BE2C (cell line): ENCODE results near the gene GRIK4.
A peak's percentile ranks its signal among the peaks of the same experiment; 100 is the strongest.

ENCODE experiments used
- DNase-seq: peaks from one replicate; pipeline ENCODE4 v3.0.0-alpha.2; 2020
- H3K27me3 ChIP-seq: fragments of 250-450 bp; sonication (Bioruptor Pico); 2 replicates; pipeline ENCODE4 v1.5.1; 2020; ENCODE audit warnings: mild to moderate bottlenecking
- H3K36me3 ChIP-seq: fragments of 250-450 bp; sonication (Bioruptor Pico); 2 replicates; pipeline ENCODE4 v1.5.1; 2020; ENCODE audit warnings: mild to moderate bottlenecking
- H3K4me1 ChIP-seq: fragments of 250-450 bp; sonication (Bioruptor Pico); 2 replicates; pipeline ENCODE4 v1.5.1; 2020
- H3K4me3 ChIP-seq: 2 replicates; pipeline ENCODE4 v1.5.1; 2011; ENCODE audit warnings: low read depth, low read length
- H3K9me3 ChIP-seq: fragments of 250-450 bp; sonication (Bioruptor Pico); 2 replicates; pipeline ENCODE4 v1.5.1; 2020
- TF ChIP-seq, protein P1 (sequence below): IDR thresholded peaks from 2 replicates; pipeline ENCODE4 v1.5.1; 2012; ENCODE audit warnings: mild to moderate bottlenecking, low read depth, low read length

The GRIK4 gene

DNA sequence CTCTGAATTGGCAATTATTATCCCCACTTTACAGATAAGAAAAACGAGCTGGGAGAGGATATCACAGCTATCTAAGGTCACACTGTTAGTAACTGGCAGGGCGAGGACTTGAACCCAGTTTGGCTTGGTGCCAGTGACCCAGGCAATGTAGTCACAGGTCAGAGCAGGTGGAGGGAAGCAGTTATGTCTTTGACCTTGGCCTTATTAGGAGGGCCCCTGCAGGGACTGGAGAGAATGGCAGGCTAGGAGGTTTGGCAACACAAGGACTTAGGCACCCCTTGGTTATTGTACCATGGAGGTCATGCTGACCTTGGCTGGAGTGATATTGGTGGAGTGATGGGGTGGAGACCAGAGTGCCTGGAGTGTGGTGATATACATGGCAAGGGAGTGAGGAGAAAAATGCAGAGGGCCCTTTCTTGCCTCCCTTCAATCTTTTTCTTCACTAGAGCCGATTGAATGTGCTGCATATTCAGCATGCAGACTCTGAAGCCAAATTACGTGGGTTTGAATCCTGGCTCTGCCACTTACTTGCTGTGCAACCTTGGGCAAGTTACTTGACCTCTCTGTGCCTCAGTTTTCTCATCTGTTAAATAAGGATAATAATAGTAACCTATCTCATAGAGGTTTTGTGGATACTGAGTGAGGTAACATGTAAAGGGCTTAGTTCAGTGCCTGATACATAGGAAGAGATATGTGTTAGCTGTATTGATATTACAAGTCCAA lies 419.7 kb downstream of the GRIK4 start:
- no peak for DNase-seq
- no peaks in the 10 kb centered on the region for H3K9me3 ChIP-seq
- H3K27me3 ChIP-seq: no peaks in the 10 kb centered on the region
- 0 out of 2 replicates have a peak, but pooled peaks cover 4% of the 10 kb centered on the region for H3K4me1 ChIP-seq
- H3K36me3 ChIP-seq: no peaks in the 10 kb centered on the region
- H3K4me3 ChIP-seq: no peak overlapping the region
- TF ChIP-seq, protein P1, sequence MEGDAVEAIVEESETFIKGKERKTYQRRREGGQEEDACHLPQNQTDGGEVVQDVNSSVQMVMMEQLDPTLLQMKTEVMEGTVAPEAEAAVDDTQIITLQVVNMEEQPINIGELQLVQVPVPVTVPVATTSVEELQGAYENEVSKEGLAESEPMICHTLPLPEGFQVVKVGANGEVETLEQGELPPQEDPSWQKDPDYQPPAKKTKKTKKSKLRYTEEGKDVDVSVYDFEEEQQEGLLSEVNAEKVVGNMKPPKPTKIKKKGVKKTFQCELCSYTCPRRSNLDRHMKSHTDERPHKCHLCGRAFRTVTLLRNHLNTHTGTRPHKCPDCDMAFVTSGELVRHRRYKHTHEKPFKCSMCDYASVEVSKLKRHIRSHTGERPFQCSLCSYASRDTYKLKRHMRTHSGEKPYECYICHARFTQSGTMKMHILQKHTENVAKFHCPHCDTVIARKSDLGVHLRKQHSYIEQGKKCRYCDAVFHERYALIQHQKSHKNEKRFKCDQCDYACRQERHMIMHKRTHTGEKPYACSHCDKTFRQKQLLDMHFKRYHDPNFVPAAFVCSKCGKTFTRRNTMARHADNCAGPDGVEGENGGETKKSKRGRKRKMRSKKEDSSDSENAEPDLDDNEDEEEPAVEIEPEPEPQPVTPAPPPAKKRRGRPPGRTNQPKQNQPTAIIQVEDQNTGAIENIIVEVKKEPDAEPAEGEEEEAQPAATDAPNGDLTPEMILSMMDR: peak; percentile 13; the same call in 1 of the 2 replicates

DNA sequence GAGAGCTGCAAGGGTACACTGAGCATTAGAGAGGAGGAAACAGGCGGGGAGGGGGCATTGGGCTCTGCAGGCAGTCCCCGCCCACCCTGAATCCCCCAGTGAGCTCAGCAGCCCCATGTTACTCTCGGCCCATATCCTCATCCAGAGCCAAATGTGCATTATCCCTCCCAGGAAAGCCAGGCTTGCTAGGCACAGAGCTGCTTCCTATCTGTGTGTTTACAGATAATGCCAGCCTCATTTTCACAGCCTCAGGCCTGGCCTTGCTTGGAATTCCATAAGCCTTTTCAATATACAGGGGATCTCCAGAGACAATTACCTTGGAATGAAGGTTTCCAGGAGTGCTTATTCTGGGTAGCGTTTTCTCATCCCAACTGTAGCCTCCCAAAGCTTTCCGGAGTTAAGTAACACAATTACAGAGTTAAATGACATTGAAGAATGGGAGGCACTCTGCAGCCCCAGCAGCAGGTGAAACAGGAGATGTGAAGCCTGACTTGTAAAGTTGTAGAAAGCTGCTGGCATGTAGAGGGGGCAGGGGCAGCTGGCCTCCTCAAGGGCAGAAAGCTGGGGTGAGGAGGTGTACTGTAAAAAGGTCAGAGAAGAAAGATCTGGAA lies 420.9 kb downstream of the GRIK4 start:
- H3K4me3 ChIP-seq: no peak overlapping the region
- H3K27me3 ChIP-seq: no peaks in the 10 kb centered on the region
- peak; percentile 65 for DNase-seq
- no peaks in the 10 kb centered on the region for H3K9me3 ChIP-seq
- H3K36me3 ChIP-seq: no peaks in the 10 kb centered on the region
- TF ChIP-seq, protein P1: no peak
- H3K4me1 ChIP-seq: 0 out of 2 replicates have a peak, but pooled peaks cover 4% of the 10 kb centered on the region

DNA sequence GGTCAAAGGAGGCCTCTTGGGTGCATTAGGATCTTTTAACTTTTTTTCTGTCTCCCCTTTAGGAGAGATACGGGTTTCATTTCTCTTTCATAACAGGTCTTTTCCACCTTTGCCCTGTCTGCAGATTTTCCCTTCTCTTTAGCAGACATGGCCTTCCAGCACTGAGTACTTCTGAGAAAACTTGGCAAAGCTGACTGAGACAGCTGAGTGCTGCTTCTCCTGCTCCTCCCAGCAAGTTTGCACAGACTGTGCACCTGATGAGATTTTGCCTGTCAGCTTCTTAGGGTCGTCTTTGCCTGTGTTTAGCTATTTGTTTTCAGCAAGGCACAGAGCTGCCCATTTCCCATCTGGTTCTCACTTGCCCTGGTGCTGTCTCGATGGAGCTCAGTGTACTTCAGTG lies 424.8 kb downstream of the GRIK4 start:
- 0 out of 2 replicates have a peak, but pooled peaks cover 4% of the 10 kb centered on the region for H3K4me1 ChIP-seq
- no peaks in the 10 kb centered on the region for H3K9me3 ChIP-seq
- H3K36me3 ChIP-seq: no peaks in the 10 kb centered on the region
- no peak for DNase-seq
- no peak overlapping the region for H3K4me3 ChIP-seq
- H3K27me3 ChIP-seq: no peaks in the 10 kb centered on the region
- TF ChIP-seq, protein P1: no peak

- Histone ChIP-seq H3K36me3 (no peaks in the 10 kb centered on the region), H3K9me3 (no peaks in the 10 kb centered on the region), H3K27me3 (no peaks in the 10 kb centered on the region), H3K4me3 (no peak overlapping the region), H3K4me1 (0 out of 2 replicates have a peak, but pooled peaks cover 2% of the 10 kb centered on the region)
- no peak for DNase-seq
- TF ChIP-seq, protein P1: no peak
Measured at GRCh38 chr11:120937501-120937900, 426.0 kb downstream of the GRIK4 start.

DNA sequence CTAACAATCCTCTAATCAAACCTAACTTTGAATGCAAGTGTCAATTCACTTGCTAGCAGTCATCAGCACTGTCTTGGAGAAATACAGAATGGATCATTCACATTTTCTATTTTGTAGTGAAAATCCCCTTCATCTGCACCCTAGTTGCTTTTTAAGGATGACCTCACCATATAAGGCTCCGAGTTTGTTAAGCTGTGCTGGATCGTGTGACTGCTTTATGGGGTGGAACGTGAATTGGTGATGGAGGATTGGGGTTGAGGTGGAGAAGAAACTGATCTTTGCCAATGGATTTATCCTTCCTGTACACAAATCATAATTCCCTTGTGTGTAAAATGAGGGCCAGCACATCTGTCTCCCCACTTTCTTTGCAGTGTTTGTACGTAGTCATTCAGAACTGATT lies 426.7 kb downstream of the GRIK4 start:
- Histone ChIP-seq H3K4me1 (no peaks in the 10 kb centered on the region), H3K36me3 (no peaks in the 10 kb centered on the region), H3K27me3 (no peaks in the 10 kb centered on the region), H3K4me3 (no peak overlapping the region), H3K9me3 (no peaks in the 10 kb centered on the region)
- DNase-seq: no peak
- TF ChIP-seq, protein P1: no peak
